MM.1S (cell line): ENCODE results near the gene PDZRN3.

Experiments used
- DNase-seq: peaks from one replicate; pipeline ENCODE4 v3.0.0-alpha.2; 2015
- H2AFZ ChIP-seq: fragments of 300-600 bp; sonication (generic); 2 replicates; pipeline ENCODE4 v1.6.0; 2016; ENCODE audit warnings: antibody characterized with exemption, low read length
- H3F3A ChIP-seq: fragments of 300-600 bp; sonication (generic); 2 replicates; pipeline ENCODE4 v1.6.1; 2016; ENCODE audit warnings: mild to moderate bottlenecking, antibody characterized with exemption, low read length, moderate library complexity, mixed read lengths; ENCODE audit not compliant: insufficient read depth
- H3K27ac ChIP-seq: fragments of 300-600 bp; sonication (generic); 2 replicates; pipeline ENCODE4 v1.5.1; 2016; ENCODE audit warnings: mild to moderate bottlenecking, low read length
- H3K27me3 ChIP-seq: fragments of 300-600 bp; sonication (generic); replicated peaks from 2 replicates; pipeline ENCODE4 v1.6.0; 2016; ENCODE audit warnings: low read length; ENCODE audit not compliant: insufficient read depth
- H3K36me3 ChIP-seq: fragments of 300-600 bp; sonication (generic); replicated peaks from 2 replicates; pipeline ENCODE4 v1.6.1; 2016; ENCODE audit warnings: mild to moderate bottlenecking, low read length, mixed read lengths; ENCODE audit not compliant: insufficient read depth
- H3K4me1 ChIP-seq: fragments of 300-600 bp; sonication (generic); 2 replicates; pipeline ENCODE4 v1.6.1; 2016; ENCODE audit warnings: low read length, mixed read lengths
- H3K4me2 ChIP-seq: fragments of 300-600 bp; sonication (generic); 2 replicates; pipeline ENCODE4 v1.6.0; 2016; ENCODE audit warnings: low read depth, low read length
- H3K4me3 ChIP-seq: fragments of 300-600 bp; sonication (generic); 2 replicates; pipeline ENCODE4 v1.5.1; 2016; ENCODE audit warnings: low read length, mixed read lengths
- H3K79me2 ChIP-seq: fragments of 300-600 bp; sonication (generic); 2 replicates; pipeline ENCODE4 v1.6.1; 2016; ENCODE audit warnings: mixed run types, low read length, mixed read lengths
- H3K9ac ChIP-seq: fragments of 300-600 bp; sonication (generic); 2 replicates; pipeline ENCODE4 v1.6.1; 2016; ENCODE audit warnings: low read length, mixed read lengths
- H3K9me2 ChIP-seq: fragments of 300-600 bp; sonication (generic); replicated peaks from 2 replicates; pipeline ENCODE4 v1.6.1; 2016; ENCODE audit warnings: mild to moderate bottlenecking, low read length, mixed read lengths; ENCODE audit not compliant: insufficient read depth
- H3K9me3 ChIP-seq: fragments of 300-600 bp; sonication (generic); replicated peaks from 2 replicates; pipeline ENCODE4 v1.6.1; 2016; ENCODE audit warnings: mild to moderate bottlenecking, low read length, mixed read lengths; ENCODE audit not compliant: insufficient read depth
- H4K20me1 ChIP-seq: fragments of 300-600 bp; sonication (generic); 2 replicates; pipeline ENCODE4 v1.6.1; 2016; ENCODE audit warnings: mild to moderate bottlenecking, low read length, moderate library complexity, mixed read lengths; ENCODE audit not compliant: insufficient read depth
- CTCF ChIP-seq: fragments of 300-600 bp; sonication (generic); IDR thresholded peaks from 2 replicates; pipeline ENCODE4 v1.5.1; 2016; ENCODE audit warnings: antibody characterized with exemption, low read length, mixed read lengths
- EZH2 ChIP-seq: fragments of 300-600 bp; sonication (generic); optimal IDR thresholded peaks from 2 replicates; pipeline ENCODE3; 2017; ENCODE audit warnings: low read depth, mild to moderate bottlenecking, antibody characterized with exemption, low read length, mixed read lengths
- EZH2phosphoT487 ChIP-seq: fragments of 300-600 bp; sonication (generic); IDR thresholded peaks from 2 replicates; pipeline ENCODE4 v1.6.1; 2018; ENCODE audit warnings: antibody characterized with exemption, low read length

Gene PDZRN3

GRCh38 chr3:73604451-73604850 lies 20.3 kb downstream of the PDZRN3 start:
- Histone ChIP-seq H3F3A (no peaks in the 10 kb centered on the region), H3K4me2 (no peak overlapping the region)
- TF ChIP-seq CTCF (no peak), EZH2 (no peak), EZH2phosphoT487 (no peak)

GRCh38 chr3:73603762-73604171 lies 21.0 kb downstream of the PDZRN3 start:
- no peak overlapping the region for H3K9ac ChIP-seq
- no peaks in the 10 kb centered on the region for H3K4me1 ChIP-seq
- H3K9me3 ChIP-seq, result no peaks in the 10 kb centered on the region
- H3K79me2 ChIP-seq, result no peaks in the 10 kb centered on the region
- H3F3A ChIP-seq, result no peaks in the 10 kb centered on the region
- no peak overlapping the region for H3K4me2 ChIP-seq
- H2AFZ ChIP-seq, result no peak overlapping the region
- no peak for DNase-seq
- H3K9me2 ChIP-seq, result no peaks in the 10 kb centered on the region
- no peak overlapping the region for H3K4me3 ChIP-seq
- no peaks in the 10 kb centered on the region for H3K36me3 ChIP-seq
- no peak for TF ChIP-seq EZH2
- TF ChIP-seq CTCF, result no peak
- no peak for TF ChIP-seq EZH2phosphoT487
- H3K27ac ChIP-seq, result no peak overlapping the region
- no peaks in the 10 kb centered on the region for H3K27me3 ChIP-seq
- no peaks in the 10 kb centered on the region for H4K20me1 ChIP-seq

More at GRCh38 chr3:73604451-73604850, 20.3 kb downstream of the PDZRN3 start:
- H2AFZ ChIP-seq, result no peak overlapping the region
- H3K27me3 ChIP-seq, result no peaks in the 10 kb centered on the region
- H3K27ac ChIP-seq, result no peak overlapping the region
- no peaks in the 10 kb centered on the region for H3K4me1 ChIP-seq
- H4K20me1 ChIP-seq, result no peaks in the 10 kb centered on the region
- H3K9me2 ChIP-seq, result no peaks in the 10 kb centered on the region
- DNase-seq, result no peak
- H3K36me3 ChIP-seq, result no peaks in the 10 kb centered on the region
- no peak overlapping the region for H3K9ac ChIP-seq
- H3K4me3 ChIP-seq, result no peak overlapping the region
- H3K9me3 ChIP-seq, result no peaks in the 10 kb centered on the region
- H3K79me2 ChIP-seq, result no peaks in the 10 kb centered on the region

GRCh38 chr3:73602170-73602569 lies 22.6 kb downstream of the PDZRN3 start:
- Histone ChIP-seq H4K20me1 (no peaks in the 10 kb centered on the region), H3K9me3 (no peaks in the 10 kb centered on the region), H3K36me3 (no peaks in the 10 kb centered on the region), H3K27ac (no peak overlapping the region), H3K4me1 (no peaks in the 10 kb centered on the region), H3K9me2 (no peaks in the 10 kb centered on the region), H3K9ac (no peak overlapping the region), H3K4me3 (no peak overlapping the region), H3K27me3 (no peaks in the 10 kb centered on the region), H2AFZ (no peak overlapping the region), H3F3A (no peaks in the 10 kb centered on the region), H3K79me2 (no peaks in the 10 kb centered on the region), H3K4me2 (no peak overlapping the region)
- TF ChIP-seq CTCF (no peak), EZH2phosphoT487 (no peak), EZH2 (no peak)
- no peak for DNase-seq
